ENCODE results near the gene METTL22. TPM values are rescaled to one million over a fixed set of nuclear protein-coding genes. Genes with fewer than 3 reads are reported as not detected.

Gene METTL22
- 16.9 and 17.6 TPM in 2 replicates for total RNA-seq
- 19.7 and 35.1 TPM in 2 replicates for polyA plus RNA-seq

DNA sequence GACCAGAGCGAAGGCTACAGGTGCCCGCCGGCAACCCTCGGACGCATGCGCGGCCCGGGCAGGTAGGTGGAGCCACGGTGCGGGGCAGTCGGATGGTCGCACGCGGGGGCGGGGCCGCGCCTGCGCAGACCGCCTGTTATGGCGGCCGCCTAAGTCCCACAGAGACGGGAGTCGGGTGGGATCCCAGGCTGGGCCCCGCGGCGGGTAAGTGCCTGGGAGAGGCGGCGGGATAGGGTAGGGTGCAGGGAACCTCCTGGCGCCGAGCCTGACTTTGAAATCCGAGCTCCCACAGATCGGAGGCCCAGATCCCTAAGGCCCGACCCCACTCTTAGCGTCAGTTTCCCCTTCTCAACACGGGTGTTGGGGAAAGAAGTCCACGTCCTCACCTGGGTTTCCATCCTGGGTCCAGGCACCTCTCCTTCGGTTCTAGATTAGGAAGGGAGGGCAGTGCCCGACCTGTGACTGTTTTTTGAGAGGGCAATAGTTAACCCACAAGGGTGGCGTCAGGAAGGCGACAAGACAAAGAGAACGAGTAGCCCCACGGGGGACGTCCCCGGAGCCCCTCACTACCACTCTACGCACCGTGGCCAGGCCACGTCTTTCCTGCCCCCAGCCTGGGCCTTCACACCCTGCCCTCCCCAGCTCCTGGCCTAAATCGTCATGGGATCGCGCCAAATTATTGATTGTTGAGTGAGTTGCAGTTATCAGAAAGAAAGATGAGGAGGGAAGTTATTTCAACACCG lies at the start of gene METTL22:
Gene METTL22 (plus strand): TSS at position 127 of the 743 bp plus-strand sequence. CDS start 3,968 bp downstream, outside the sequence.
- Histone ChIP-seq H3K27ac (peak within 1 kb of the TSS; percentile 93), H2AFZ (peak within 1 kb of the TSS; percentile 95)
- WGBS (ENCODE audit: low lambda C conversion rate, missing lambda C conversion rate) = 1% methylated on average over 49 of the region's 51 CpGs

GRCh38 chr16:8572063-8572918 lies 49.2 kb upstream of the METTL22 start:
- H3K4me3 ChIP-seq = no peak overlapping the region
- no peak overlapping the region for H3K4me2 ChIP-seq
- peaks cover 9% of the 10 kb centered on the region for H3K27me3 ChIP-seq
- no peaks in the 10 kb centered on the region for H3K9me2 ChIP-seq (replicated peaks; ENCODE audit: insufficient read depth)
- no peaks in the 10 kb centered on the region for H3K9me3 ChIP-seq (ENCODE audit: low read depth)
- no peaks in the 10 kb centered on the region for H3K79me2 ChIP-seq
- H3K27ac ChIP-seq = no peak overlapping the region
- H3K36me3 ChIP-seq (replicated peaks; ENCODE audit: insufficient read depth, low read depth) = no peaks in the 10 kb centered on the region
- no peak overlapping the region for H2AFZ ChIP-seq
- no peak for DNase-seq (ENCODE audit: low spot score)
- TF ChIP-seq EZH2phosphoT487 (IDR thresholded peaks at IDR 0.05; ENCODE audit: low read depth, severe bottlenecking, unreplicated experiment) = no peak
- TF ChIP-seq, protein P1, sequence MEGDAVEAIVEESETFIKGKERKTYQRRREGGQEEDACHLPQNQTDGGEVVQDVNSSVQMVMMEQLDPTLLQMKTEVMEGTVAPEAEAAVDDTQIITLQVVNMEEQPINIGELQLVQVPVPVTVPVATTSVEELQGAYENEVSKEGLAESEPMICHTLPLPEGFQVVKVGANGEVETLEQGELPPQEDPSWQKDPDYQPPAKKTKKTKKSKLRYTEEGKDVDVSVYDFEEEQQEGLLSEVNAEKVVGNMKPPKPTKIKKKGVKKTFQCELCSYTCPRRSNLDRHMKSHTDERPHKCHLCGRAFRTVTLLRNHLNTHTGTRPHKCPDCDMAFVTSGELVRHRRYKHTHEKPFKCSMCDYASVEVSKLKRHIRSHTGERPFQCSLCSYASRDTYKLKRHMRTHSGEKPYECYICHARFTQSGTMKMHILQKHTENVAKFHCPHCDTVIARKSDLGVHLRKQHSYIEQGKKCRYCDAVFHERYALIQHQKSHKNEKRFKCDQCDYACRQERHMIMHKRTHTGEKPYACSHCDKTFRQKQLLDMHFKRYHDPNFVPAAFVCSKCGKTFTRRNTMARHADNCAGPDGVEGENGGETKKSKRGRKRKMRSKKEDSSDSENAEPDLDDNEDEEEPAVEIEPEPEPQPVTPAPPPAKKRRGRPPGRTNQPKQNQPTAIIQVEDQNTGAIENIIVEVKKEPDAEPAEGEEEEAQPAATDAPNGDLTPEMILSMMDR (IDR thresholded peaks at IDR 0.05; ENCODE audit: poor library complexity) = no peak
- H4K20me1 ChIP-seq (ENCODE audit: insufficient read depth, poor library complexity, severe bottlenecking) = no peaks in the 10 kb centered on the region
- H3K4me1 ChIP-seq (ENCODE audit: insufficient read depth) = no peaks in the 10 kb centered on the region
- 90% methylated on average over 11 of the region's 11 CpGs for WGBS (ENCODE audit: low lambda C conversion rate, missing lambda C conversion rate)

More for the DNA sequence above, at the start of gene METTL22:
- Histone ChIP-seq H3K4me3 (peak within 1 kb of the TSS; percentile 78), H3K9me3 (ENCODE audit: low read depth) (no peaks in the 10 kb centered on the region), H4K20me1 (ENCODE audit: insufficient read depth, poor library complexity, severe bottlenecking) (peaks cover 6% of the 10 kb centered on the region), H3K27me3 (no peaks in the 10 kb centered on the region), H3K79me2 (peaks cover 40% of the 10 kb centered on the region), H3K4me2 (peak within 1 kb of the TSS; percentile 84), H3K36me3 (replicated peaks; ENCODE audit: insufficient read depth, low read depth) (no peaks in the 10 kb centered on the region), H3K9me2 (replicated peaks; ENCODE audit: insufficient read depth) (no peaks in the 10 kb centered on the region), H3K4me1 (ENCODE audit: insufficient read depth) (peaks cover 4% of the 10 kb centered on the region)
- peak; percentile 96 for DNase-seq (ENCODE audit: low spot score)
- TF ChIP-seq, protein P1 (IDR thresholded peaks at IDR 0.05; ENCODE audit: poor library complexity) = no peak
- TF ChIP-seq EZH2 (IDR thresholded peaks at IDR 0.05; ENCODE audit: borderline replicate concordance) (no peak), EZH2phosphoT487 (IDR thresholded peaks at IDR 0.05; ENCODE audit: low read depth, severe bottlenecking, unreplicated experiment) (no peak)

DNA sequence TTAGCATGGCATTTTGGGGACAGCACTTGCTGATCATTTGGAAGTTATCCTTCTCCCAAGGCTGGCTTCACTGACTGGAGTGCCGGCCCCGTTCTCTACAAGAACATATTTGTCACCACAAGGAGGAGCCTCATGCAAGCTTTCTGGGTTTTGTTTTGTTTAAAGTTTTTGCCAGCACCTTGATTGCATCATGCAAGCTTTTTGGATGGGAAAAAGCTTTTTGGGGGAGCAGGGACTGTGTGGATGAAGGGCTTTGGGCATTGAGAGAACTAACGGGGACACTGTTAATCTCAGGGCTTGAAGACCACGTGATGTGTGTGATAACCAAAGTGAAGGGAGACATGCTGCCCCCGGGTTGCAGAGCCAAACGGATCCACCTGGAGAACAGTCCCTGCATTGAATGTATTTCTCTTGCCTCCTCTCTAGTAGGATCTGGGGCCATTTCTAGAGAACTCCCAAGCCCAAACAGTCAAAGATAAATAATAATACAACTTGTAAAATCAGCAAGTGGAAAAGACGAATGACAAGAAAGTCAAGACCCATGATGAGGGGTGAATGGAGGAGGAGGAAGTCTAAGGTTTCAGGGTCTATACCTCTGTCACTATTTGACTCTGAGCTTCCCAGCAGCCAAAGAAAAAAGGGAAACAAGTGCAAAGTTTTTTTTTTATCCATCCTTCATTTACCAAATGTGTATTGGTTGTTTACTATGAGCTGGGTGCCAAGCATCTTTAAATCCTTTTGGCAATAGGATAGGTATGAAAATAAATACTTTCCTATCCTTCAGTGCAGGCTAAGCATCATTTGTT lies 48.4 kb upstream of the METTL22 start:
- no peak for TF ChIP-seq EZH2 (IDR thresholded peaks at IDR 0.05; ENCODE audit: borderline replicate concordance)
- no peak for TF ChIP-seq EZH2phosphoT487 (IDR thresholded peaks at IDR 0.05; ENCODE audit: low read depth, severe bottlenecking, unreplicated experiment)
- TF ChIP-seq, protein P1 (IDR thresholded peaks at IDR 0.05; ENCODE audit: poor library complexity) = peak; percentile 60
- Histone ChIP-seq H3K9me2 (replicated peaks; ENCODE audit: insufficient read depth) (no peaks in the 10 kb centered on the region), H3K79me2 (no peaks in the 10 kb centered on the region), H3K4me2 (no peak overlapping the region), H3K27ac (no peak overlapping the region), H3K4me1 (ENCODE audit: insufficient read depth) (no peaks in the 10 kb centered on the region), H3K9me3 (ENCODE audit: low read depth) (no peaks in the 10 kb centered on the region), H3K27me3 (peaks cover 9% of the 10 kb centered on the region), H3K4me3 (no peak overlapping the region), H3K36me3 (replicated peaks; ENCODE audit: insufficient read depth, low read depth) (no peaks in the 10 kb centered on the region), H2AFZ (no peak overlapping the region), H4K20me1 (ENCODE audit: insufficient read depth, poor library complexity, severe bottlenecking) (no peaks in the 10 kb centered on the region)
- WGBS (ENCODE audit: low lambda C conversion rate, missing lambda C conversion rate) = 31% methylated on average over 7 of the region's 7 CpGs
- DNase-seq (ENCODE audit: low spot score) = peak; percentile 42

Data from hepatocyte (in vitro differentiated cells).